CD4-positive, alpha-beta memory T cell (primary cell): Measurements from ENCODE around the gene VAV2. TPM values are rescaled to one million over a fixed set of nuclear protein-coding genes. Genes with fewer than 3 reads are reported as not detected.
A peak's percentile ranks its signal among the peaks of the same experiment; 100 is the strongest.

Source experiments
- CTCF ChIA-PET: fragments of 350-600 bp; sonication (Branson Sonifier 250); formaldehyde crosslinking; loops from one replicate; lab custom pipeline; 2021; ENCODE audit warnings: inconsistent platforms; ENCODE audit not compliant: partially characterized antibody; lab: Charles Lee
- POLR2A ChIA-PET: fragments of 350-600 bp; sonication (Branson Sonifier 250); formaldehyde crosslinking; loops from one replicate; lab custom pipeline; 2021; ENCODE audit not compliant: partially characterized antibody; lab: Charles Lee
- DNase-seq, 5 donors: peaks; one replicate each; pipeline versions ENCODE4 v3.0.0 to v3.0.0-alpha.2; 2020 to 2022; ENCODE audit warnings: mixed read lengths in 1 of 5
- H3K27ac ChIP-seq: one replicate; pipeline ENCODE4 v1.7.0; 2013; ENCODE audit warnings: low read depth, low read length
- H3K27me3 ChIP-seq: 2 replicates; pipeline ENCODE4 v1.7.0; 2013; ENCODE audit warnings: mild to moderate bottlenecking, low read length, moderate library complexity; ENCODE audit not compliant: insufficient read depth
- H3K36me3 ChIP-seq: 2 replicates; pipeline ENCODE4 v1.7.0; 2013; ENCODE audit warnings: mild to moderate bottlenecking, low read length, moderate library complexity; ENCODE audit not compliant: insufficient read depth
- H3K4me1 ChIP-seq: 2 replicates; pipeline ENCODE4 v1.7.0; 2013; ENCODE audit warnings: mild to moderate bottlenecking, low read length, moderate library complexity; ENCODE audit not compliant: insufficient read depth
- H3K4me3 ChIP-seq, 2 donors: one replicate each; pipeline ENCODE4 v1.7.0; 2013; ENCODE audit warnings: low read length in 2 of 2, mild to moderate bottlenecking in 1 of 2
- H3K9me3 ChIP-seq, 2 donors: one replicate each; pipeline ENCODE4 v1.7.0; 2013; ENCODE audit warnings: low read length in 2 of 2, control low read depth in 1 of 2; ENCODE audit not compliant: control insufficient read depth in 1 of 2
- H3K27ac Mint-ChIP-seq, 7 donors: one replicate each; pipeline ENCODE4 v1.8.0; 2020 to 2021; ENCODE audit warnings: mixed read lengths in 7 of 7, mild to moderate bottlenecking in 6 of 7, inconsistent platforms in 3 of 7, moderate library complexity in 3 of 7
- H3K27me3 Mint-ChIP-seq, 2 donors: one replicate each; pipeline ENCODE4 v1.8.0; 2020 to 2021; ENCODE audit warnings: mixed read lengths in 2 of 2
- H3K36me3 Mint-ChIP-seq, 2 donors: one replicate each; pipeline ENCODE4 v1.8.0; 2020 to 2021; ENCODE audit warnings: mixed read lengths in 2 of 2, inconsistent platforms in 1 of 2, mild to moderate bottlenecking in 1 of 2
- H3K4me1 Mint-ChIP-seq, 4 donors: one replicate each; pipeline ENCODE4 v1.8.0; 2020 to 2021; ENCODE audit warnings: mixed read lengths in 4 of 4, mild to moderate bottlenecking in 1 of 4
- H3K4me3 Mint-ChIP-seq, 8 donors: one replicate each; pipeline ENCODE4 v1.8.0; 2020 to 2021; ENCODE audit warnings: mixed read lengths in 8 of 8, mild to moderate bottlenecking in 7 of 8, moderate library complexity in 6 of 8, inconsistent platforms in 3 of 8
- H3K9me3 Mint-ChIP-seq, 8 donors: one replicate each; pipeline ENCODE4 v1.8.0; 2020 to 2021; ENCODE audit warnings: mixed read lengths in 8 of 8, mild to moderate bottlenecking in 5 of 8, inconsistent platforms in 3 of 8, moderate library complexity in 1 of 8
- intact Hi-C: fragments of 100-400 bp; cut with micrococcal nuclease; formaldehyde crosslinking; loops from one replicate; pipeline ENCODE4 v1.15.1; 2023
- polyA plus RNA-seq, 2 donors: library from polyadenylated mRNA; unstranded; fragments of 300-500 nt; fragmentation: Illumina TruSeq; gene quantifications; one replicate each; pipeline ENCODE4 v1.2.3, GENCODE V29; 2021
- total RNA-seq, 2 experiments: library from RNA; stranded (reverse); gene quantifications; one replicate each; pipeline ENCODE4 v1.2.3, GENCODE V29; 2021

VAV2 gene
- total and polyA plus RNA-seq, 4 experiments from 2014 or later = 0.26 to 3.0 (median 1.0) TPM

GRCh38 chr9:133892193-133892920 is 99.8 kb downstream of the VAV2 start:
- intact Hi-C loops = no loop called here

GRCh38 chr9:133891741-133892140 is 100.4 kb downstream of the VAV2 start:
- H3K27me3 ChIP-seq = no peaks in the 10 kb centered on the region
- no peaks in the 10 kb centered on the region for H3K36me3 ChIP-seq
- Mint-ChIP-seq H3K36me3 (no peaks in the 10 kb centered on the region), H3K4me1 (no peaks in the 10 kb centered on the region), H3K27me3 (no peaks in the 10 kb centered on the region), H3K4me3 (no peak overlapping the region), H3K27ac (no peak overlapping the region), H3K9me3 (no peaks in the 10 kb centered on the region)
- no peaks in the 10 kb centered on the region for H3K4me1 ChIP-seq
- H3K4me3 ChIP-seq = no peak overlapping the region
- DNase-seq = no peak
- H3K27ac ChIP-seq = no peak overlapping the region
- CTCF ChIA-PET = no interaction called here
- H3K9me3 ChIP-seq = no peaks in the 10 kb centered on the region
- POLR2A ChIA-PET = no interaction called here
- intact Hi-C loops = no loop called here

More at GRCh38 chr9:133892193-133892920, 99.8 kb downstream of the VAV2 start:
- H3K27me3 Mint-ChIP-seq = no peaks in the 10 kb centered on the region
- H3K9me3 Mint-ChIP-seq = no peaks in the 10 kb centered on the region
- H3K36me3 Mint-ChIP-seq = no peaks in the 10 kb centered on the region
- ChIA-PET CTCF (no interaction called here), POLR2A (no interaction called here)
- no peak for DNase-seq
- Histone ChIP-seq H3K9me3 (no peaks in the 10 kb centered on the region), H3K27me3 (no peaks in the 10 kb centered on the region), H3K4me3 (no peak overlapping the region), H3K4me1 (no peaks in the 10 kb centered on the region), H3K27ac (no peak overlapping the region), H3K36me3 (no peaks in the 10 kb centered on the region)
- H3K27ac Mint-ChIP-seq = peak overlapping the region in 1 of 7 donors; percentile 41
- no peaks in the 10 kb centered on the region for H3K4me1 Mint-ChIP-seq
- H3K4me3 Mint-ChIP-seq = no peak overlapping the region

- Mint-ChIP-seq H3K4me1 (no peaks in the 10 kb centered on the region), H3K27me3 (no peaks in the 10 kb centered on the region), H3K4me3 (no peak overlapping the region), H3K36me3 (no peaks in the 10 kb centered on the region), H3K27ac (no peak overlapping the region), H3K9me3 (no peaks in the 10 kb centered on the region)
- H3K27ac ChIP-seq = no peak overlapping the region
- intact Hi-C loops = no loop called here
- CTCF ChIA-PET = no interaction called here
- no peaks in the 10 kb centered on the region for H3K9me3 ChIP-seq
- H3K36me3 ChIP-seq = no peaks in the 10 kb centered on the region
- POLR2A ChIA-PET = no interaction called here
- no peaks in the 10 kb centered on the region for H3K27me3 ChIP-seq
- no peak for DNase-seq
- no peak overlapping the region for H3K4me3 ChIP-seq
- H3K4me1 ChIP-seq = no peaks in the 10 kb centered on the region
Observed at GRCh38 chr9:133890583-133890982, 101.5 kb downstream of the VAV2 start.

GRCh38 chr9:133889584-133890301 is 102.4 kb downstream of the VAV2 start:
- Mint-ChIP-seq H3K27ac (no peak overlapping the region), H3K27me3 (no peaks in the 10 kb centered on the region), H3K4me3 (no peak overlapping the region), H3K36me3 (no peaks in the 10 kb centered on the region), H3K4me1 (no peaks in the 10 kb centered on the region), H3K9me3 (no peaks in the 10 kb centered on the region)
- ChIA-PET POLR2A (no interaction called here), CTCF (no interaction called here)
- intact Hi-C loops = no loop called here
- H3K4me3 ChIP-seq = no peak overlapping the region
- H3K27ac ChIP-seq = no peak overlapping the region
- no peaks in the 10 kb centered on the region for H3K9me3 ChIP-seq
- no peaks in the 10 kb centered on the region for H3K4me1 ChIP-seq
- DNase-seq = no peak
- H3K36me3 ChIP-seq = no peaks in the 10 kb centered on the region
- H3K27me3 ChIP-seq = no peaks in the 10 kb centered on the region

- Histone ChIP-seq H3K4me1 (no peaks in the 10 kb centered on the region), H3K27ac (no peak overlapping the region), H3K9me3 (no peaks in the 10 kb centered on the region), H3K36me3 (no peaks in the 10 kb centered on the region), H3K27me3 (no peaks in the 10 kb centered on the region), H3K4me3 (no peak overlapping the region)
- H3K4me1 Mint-ChIP-seq = no peaks in the 10 kb centered on the region
- H3K27ac Mint-ChIP-seq = no peak overlapping the region
- no peaks in the 10 kb centered on the region for H3K9me3 Mint-ChIP-seq
- DNase-seq = peak in 1 of 5 donors; percentile 28
- H3K27me3 Mint-ChIP-seq = no peaks in the 10 kb centered on the region
- POLR2A ChIA-PET = no interaction called here
- no peak overlapping the region for H3K4me3 Mint-ChIP-seq
- CTCF ChIA-PET = no interaction called here
- intact Hi-C loops = no loop called here
- no peaks in the 10 kb centered on the region for H3K36me3 Mint-ChIP-seq
Observed at GRCh38 chr9:133888809-133889491, 103.2 kb downstream of the VAV2 start.

- Mint-ChIP-seq H3K9me3 (no peaks in the 10 kb centered on the region), H3K36me3 (no peaks in the 10 kb centered on the region), H3K4me1 (no peaks in the 10 kb centered on the region), H3K27me3 (no peaks in the 10 kb centered on the region), H3K27ac (no peak overlapping the region), H3K4me3 (no peak overlapping the region)
- no peaks in the 10 kb centered on the region for H3K9me3 ChIP-seq
- H3K27ac ChIP-seq = no peak overlapping the region
- intact Hi-C loops = no loop called here
- no peaks in the 10 kb centered on the region for H3K36me3 ChIP-seq
- H3K4me1 ChIP-seq = no peaks in the 10 kb centered on the region
- CTCF ChIA-PET = no interaction called here
- no peak overlapping the region for H3K4me3 ChIP-seq
- DNase-seq = peak in 1 of 5 donors; percentile 26
- no peaks in the 10 kb centered on the region for H3K27me3 ChIP-seq
- POLR2A ChIA-PET = no interaction called here
Observed at GRCh38 chr9:133888048-133888808, 103.9 kb downstream of the VAV2 start.

- Mint-ChIP-seq H3K9me3 (no peaks in the 10 kb centered on the region), H3K27me3 (no peaks in the 10 kb centered on the region), H3K36me3 (no peaks in the 10 kb centered on the region), H3K27ac (no peak overlapping the region), H3K4me3 (no peak overlapping the region), H3K4me1 (no peaks in the 10 kb centered on the region)
- H3K4me1 ChIP-seq = no peaks in the 10 kb centered on the region
- H3K27me3 ChIP-seq = no peaks in the 10 kb centered on the region
- no peak overlapping the region for H3K4me3 ChIP-seq
- DNase-seq = no peak
- no peaks in the 10 kb centered on the region for H3K36me3 ChIP-seq
- no peak overlapping the region for H3K27ac ChIP-seq
- ChIA-PET POLR2A (no interaction called here), CTCF (no interaction called here)
- no peaks in the 10 kb centered on the region for H3K9me3 ChIP-seq
- intact Hi-C loops = no loop called here
Observed at GRCh38 chr9:133887540-133888047, 104.5 kb downstream of the VAV2 start.
